Right lobe of liver (tissue), 6 donors: Measurements from ENCODE around the gene TMEM255B. TPM values are rescaled to one million over a fixed set of nuclear protein-coding genes. Genes with fewer than 3 reads are reported as not detected.
"Not testable (repeated sequence)": the region's sequence is repeated elsewhere in the genome, so short reads cannot be mapped to it uniquely, and the experiment has no call there.

Experiments
- ATAC-seq, 4 donors: fragments of 200-7000 bp; cut with Tn5 transposase; one replicate each; pipeline ENCODE4 v1.9.1; 2020; ENCODE audit warnings: mild to moderate bottlenecking in 4 of 4, moderate library complexity in 4 of 4
- DNase-seq, 3 donors: peaks; one replicate each; pipeline ENCODE4 v3.0.0-alpha.2; 2020
- H3K27ac ChIP-seq, 3 donors: fragments of 200-600 bp; one replicate each; pipeline ENCODE4 v1.8.0; 2022
- H3K27me3 ChIP-seq, 2 donors: fragments of 200-600 bp; one replicate each; pipeline ENCODE4 v1.8.0; 2022
- H3K36me3 ChIP-seq, 4 donors: fragments of 200-600 bp; sonication (generic) in 1 of 4; one replicate each; pipeline versions ENCODE4 v1.5.1 to v1.8.0; 2017 to 2022; ENCODE audit warnings: control low read depth in 1 of 4
- H3K4me1 ChIP-seq, 4 donors: fragments of 200-600 bp; sonication (generic) in 1 of 4; one replicate each; pipeline versions ENCODE4 v1.5.1 to v1.8.0; 2017 to 2022; ENCODE audit warnings: control low read depth in 1 of 4
- H3K4me3 ChIP-seq, 3 donors: fragments of 200-600 bp; one replicate each; pipeline ENCODE4 v1.8.0; 2022
- H3K9me3 ChIP-seq, 4 donors: fragments of 200-600 bp; sonication (generic) in 1 of 4; one replicate each; pipeline versions ENCODE4 v1.5.1 to v1.8.0; 2017 to 2022; ENCODE audit warnings: control low read depth in 1 of 4
- POLR2A ChIP-seq: fragments of 450-650 bp; IDR thresholded peaks from one replicate; pipeline ENCODE4 v1.6.1; 2017; ENCODE audit warnings: antibody characterized with exemption, mild to moderate bottlenecking
- WGBS: methylation state at CpG from one replicate; pipeline ENCODE4 v1.1.6; 2018; ENCODE audit warnings: low coverage, low lambda C conversion rate; ENCODE audit not compliant: insufficient coverage; ENCODE audit errors: missing lambda C conversion rate; 5-methylcytosine and 5-hydroxymethylcytosine counted together
- intact Hi-C, 2 donors: fragments of 100-400 bp; cut with DNase I; formaldehyde crosslinking; loops; one replicate each; pipeline versions ENCODE4 v1.11.2 to v1.14.1; 2022
- total RNA-seq, 6 experiments: library from RNA; depleted of rRNA in 2 of 6; stranded (reverse); fragments of >200 nt in 2 of 6; fragmentation: NEBNext Ultra II Directional in 3 of 6; extraction: Animal tissue kit (Norgen Biotek cat#: 25700) in 3 of 6; gene quantifications; one replicate each; pipeline versions ENCODE4 v1.1.0 to v1.2.4, GENCODE V29; 2016 to 2023
- TF ChIP-seq, protein P1 (sequence below), 4 donors: fragments of 200-600 bp in 3 of 4; fragments of 450-650 bp in 1 of 4; IDR thresholded peaks; one replicate each; pipeline versions ENCODE4 v1.5.1 to v1.8.0; 2016 to 2022; ENCODE audit warnings: antibody characterized with exemption in 4 of 4, mild to moderate bottlenecking in 2 of 4
- donor health status: DM: no; HTN: yes; CAD: no.
- donor health status: DM: no; HTN: no; CAD: no.
- donor health status: DM: no; HTN: no; CAD: no.
- donor health status: DM: no; HTN: yes; CAD: no.
- donor health status: DM: no; HTN: yes; CAD: no.

Gene TMEM255B
- total RNA-seq, 6 experiments from 2014 or later = 2.5 to 10.4 (median 6.2) TPM

DNA sequence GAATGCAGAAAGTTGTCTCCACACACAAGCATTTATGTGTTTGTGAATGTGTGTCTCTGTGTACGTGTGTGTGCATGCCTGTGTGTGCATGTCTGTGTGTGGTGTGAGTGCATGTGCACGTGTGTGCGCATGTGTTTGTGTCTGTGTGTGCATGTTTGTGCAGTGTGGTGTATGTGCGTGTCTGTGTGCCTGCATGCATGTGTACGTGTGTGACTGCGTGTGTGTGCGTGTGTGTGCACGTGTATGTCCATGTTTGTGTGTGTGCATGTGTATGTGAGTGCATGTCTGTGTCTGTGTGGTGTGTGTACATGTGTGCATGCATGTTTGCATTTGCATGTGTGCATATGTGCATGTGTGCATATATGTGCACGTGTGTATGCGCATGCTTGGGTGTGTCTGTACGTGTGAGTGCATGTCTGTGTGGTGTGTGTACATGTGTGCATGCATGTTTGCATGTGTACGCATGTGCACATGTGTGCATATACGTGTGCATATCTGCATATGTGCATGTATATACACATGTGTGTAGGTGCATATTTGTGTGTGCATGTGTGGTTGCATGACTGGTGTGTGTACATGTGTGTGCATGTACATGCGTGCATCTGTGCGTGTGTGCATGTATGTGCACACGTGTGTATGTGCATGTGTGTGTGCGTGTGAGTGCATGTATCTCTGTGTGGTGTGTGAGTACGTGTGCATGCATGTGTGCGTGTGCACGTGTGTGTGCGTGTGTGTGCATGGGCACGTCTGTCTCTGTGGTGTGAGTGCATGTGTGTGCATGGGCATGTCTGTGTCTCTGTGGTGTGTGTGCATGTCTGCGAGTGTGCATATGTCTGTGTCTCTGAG lies 8.2 kb upstream of the TMEM255B start:
- TF ChIP-seq POLR2A = no peak
- TF ChIP-seq, protein P1, sequence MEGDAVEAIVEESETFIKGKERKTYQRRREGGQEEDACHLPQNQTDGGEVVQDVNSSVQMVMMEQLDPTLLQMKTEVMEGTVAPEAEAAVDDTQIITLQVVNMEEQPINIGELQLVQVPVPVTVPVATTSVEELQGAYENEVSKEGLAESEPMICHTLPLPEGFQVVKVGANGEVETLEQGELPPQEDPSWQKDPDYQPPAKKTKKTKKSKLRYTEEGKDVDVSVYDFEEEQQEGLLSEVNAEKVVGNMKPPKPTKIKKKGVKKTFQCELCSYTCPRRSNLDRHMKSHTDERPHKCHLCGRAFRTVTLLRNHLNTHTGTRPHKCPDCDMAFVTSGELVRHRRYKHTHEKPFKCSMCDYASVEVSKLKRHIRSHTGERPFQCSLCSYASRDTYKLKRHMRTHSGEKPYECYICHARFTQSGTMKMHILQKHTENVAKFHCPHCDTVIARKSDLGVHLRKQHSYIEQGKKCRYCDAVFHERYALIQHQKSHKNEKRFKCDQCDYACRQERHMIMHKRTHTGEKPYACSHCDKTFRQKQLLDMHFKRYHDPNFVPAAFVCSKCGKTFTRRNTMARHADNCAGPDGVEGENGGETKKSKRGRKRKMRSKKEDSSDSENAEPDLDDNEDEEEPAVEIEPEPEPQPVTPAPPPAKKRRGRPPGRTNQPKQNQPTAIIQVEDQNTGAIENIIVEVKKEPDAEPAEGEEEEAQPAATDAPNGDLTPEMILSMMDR (IDR thresholded peaks at IDR 0.05) = no peak
- Histone ChIP-seq H3K4me3 (no peak overlapping the region), H3K27me3 (no peaks in the 10 kb centered on the region), H3K36me3 (no peaks in the 10 kb centered on the region), H3K4me1 (no peaks in the 10 kb centered on the region), H3K27ac (no peak overlapping the region), H3K9me3 (no peaks in the 10 kb centered on the region)
- peak in 1 of 3 donors; percentile 16 for DNase-seq
- WGBS = 75% methylated on average over 12 of the region's 23 CpGs
- intact Hi-C loops = no loop called here
- no peak for ATAC-seq

DNA sequence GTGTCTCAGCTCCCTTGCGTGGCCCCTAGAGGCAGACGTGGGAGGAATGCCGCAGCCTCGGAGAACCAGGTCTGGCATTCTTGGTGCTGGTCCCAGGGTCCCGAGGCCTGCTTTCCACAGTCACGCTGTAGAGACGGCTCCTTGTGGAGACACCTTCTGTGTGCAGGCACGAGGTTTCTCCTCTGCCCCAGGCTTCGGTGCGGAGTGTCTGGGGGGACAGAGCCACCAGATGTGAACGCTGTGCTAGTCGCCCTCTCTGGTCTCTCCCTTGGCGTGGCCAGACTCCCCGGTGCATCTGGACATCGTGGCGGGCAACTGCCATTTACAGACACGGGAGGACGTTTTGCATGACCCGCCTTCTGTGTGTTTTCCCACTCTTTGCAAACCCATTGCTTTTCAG lies 7.5 kb upstream of the TMEM255B start:
- intact Hi-C loops = no loop called here
- H3K9me3 ChIP-seq = no peaks in the 10 kb centered on the region
- no peaks in the 10 kb centered on the region for H3K4me1 ChIP-seq
- no peaks in the 10 kb centered on the region for H3K36me3 ChIP-seq
- peak in 1 of 3 donors; percentile 34 for DNase-seq
- H3K27ac ChIP-seq = no peak overlapping the region
- ATAC-seq = no peak
- no peaks in the 10 kb centered on the region for H3K27me3 ChIP-seq
- no peak overlapping the region for H3K4me3 ChIP-seq
- TF ChIP-seq POLR2A = no peak
- TF ChIP-seq, protein P1 (IDR thresholded peaks at IDR 0.05) = no peak
- WGBS = 79% methylated on average over 3 of the region's 19 CpGs

DNA sequence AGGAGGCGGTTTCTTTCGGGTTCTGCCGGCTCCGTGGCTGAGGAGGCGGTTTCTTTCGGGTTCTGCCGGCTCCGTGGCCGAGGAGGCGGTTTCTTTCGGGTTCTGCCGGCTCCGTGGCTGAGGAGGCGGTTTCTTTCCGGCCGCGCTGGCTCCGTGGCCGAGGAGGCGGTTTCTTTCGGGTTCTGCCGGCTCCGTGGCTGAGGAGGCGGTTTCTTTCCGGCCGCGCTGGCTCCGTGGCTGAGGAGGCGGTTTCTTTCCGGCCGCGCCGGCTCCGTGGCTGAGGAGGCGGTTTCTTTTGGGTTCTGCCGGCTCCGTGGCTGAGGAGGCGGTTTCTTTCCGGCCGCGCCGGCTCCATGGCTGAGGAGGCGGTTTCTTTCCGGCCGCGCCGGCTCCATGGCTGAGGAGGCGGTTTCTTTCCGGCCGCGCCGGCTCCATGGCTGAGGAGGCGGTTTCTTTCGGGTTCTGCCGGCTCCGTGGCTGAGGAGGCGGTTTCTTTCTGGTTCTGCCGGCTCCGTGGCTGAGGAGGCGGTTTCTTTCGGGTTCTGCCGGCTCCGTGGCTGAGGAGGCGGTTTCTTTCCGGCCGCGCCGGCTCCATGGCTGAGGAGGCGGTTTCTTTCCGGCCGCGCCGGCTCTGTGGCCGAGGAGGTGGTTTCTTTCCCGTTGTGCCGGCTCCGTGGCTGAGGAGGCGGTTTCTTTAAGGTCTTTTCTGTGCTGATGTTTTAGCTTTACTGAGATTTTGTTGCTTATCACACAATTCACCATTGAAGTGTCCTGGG lies 6.6 kb upstream of the TMEM255B start:
- 87% methylated on average over 35 of the region's 78 CpGs for WGBS
- intact Hi-C loops, H3K9me3 ChIP-seq, H3K4me3 ChIP-seq, H3K27me3 ChIP-seq, H3K36me3 ChIP-seq, ATAC-seq, H3K27ac ChIP-seq, H3K4me1 ChIP-seq: not testable (repeated sequence)
- DNase-seq = peak in 1 of 3 donors; percentile 27

DNA sequence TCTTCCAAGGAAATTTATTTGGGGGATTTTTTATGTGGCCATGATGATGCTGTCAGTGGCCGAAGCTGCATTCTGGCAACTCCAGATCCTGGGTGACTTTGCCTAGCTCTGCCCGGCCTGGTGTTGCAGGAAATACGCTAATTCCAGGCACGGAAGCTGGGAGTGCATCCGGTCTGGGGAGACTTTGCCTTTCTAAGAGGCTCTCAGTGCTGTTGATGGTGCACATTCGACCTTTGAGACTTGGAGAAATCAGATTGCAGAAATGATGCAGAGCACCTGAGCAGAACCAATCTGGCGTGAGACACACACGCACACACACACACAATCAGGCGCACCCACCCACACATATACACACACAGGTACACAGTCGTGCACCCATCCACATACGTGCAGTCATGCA lies 5.9 kb upstream of the TMEM255B start:
- WGBS = 64% methylated on average over 2 of the region's 11 CpGs
- H3K27me3 ChIP-seq = no peaks in the 10 kb centered on the region
- no peaks in the 10 kb centered on the region for H3K9me3 ChIP-seq
- intact Hi-C loops = no loop called here
- no peaks in the 10 kb centered on the region for H3K36me3 ChIP-seq
- no peak for TF ChIP-seq POLR2A
- TF ChIP-seq, protein P1 (IDR thresholded peaks at IDR 0.05) = no peak
- DNase-seq = peak in 1 of 3 donors; percentile 23
- H3K4me3 ChIP-seq = no peak overlapping the region
- H3K4me1 ChIP-seq = no peaks in the 10 kb centered on the region
- no peak for ATAC-seq
- H3K27ac ChIP-seq = no peak overlapping the region

DNA sequence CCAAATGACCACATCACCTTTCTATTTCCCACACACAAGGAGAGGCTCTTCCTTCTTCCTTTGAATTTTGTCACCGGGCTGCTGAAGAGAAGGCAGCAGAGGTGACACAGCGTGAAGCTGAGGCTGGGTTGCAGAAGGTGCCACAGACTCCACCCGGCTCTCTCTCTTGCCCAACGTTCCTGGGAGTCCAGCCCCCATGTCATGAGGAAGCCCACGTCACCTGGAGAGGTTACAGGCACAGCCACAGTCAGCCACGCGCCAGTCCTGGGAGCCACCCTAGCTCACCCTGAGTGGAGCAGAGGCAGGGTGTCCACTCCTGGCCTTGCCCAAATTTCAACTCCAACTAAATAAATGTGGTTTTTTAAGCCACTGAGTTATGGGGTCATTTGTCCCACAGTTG lies 4.8 kb upstream of the TMEM255B start:
- DNase-seq (no peak), ATAC-seq (no peak)
- peaks cover 0 to 1% (median under 1%) of the 10 kb centered on the region in 4 donors for H3K4me1 ChIP-seq
- intact Hi-C loops = no loop called here
- no peak overlapping the region for H3K27ac ChIP-seq
- no peaks in the 10 kb centered on the region for H3K36me3 ChIP-seq
- WGBS = 74% methylated on average over 3 of the region's 7 CpGs
- no peaks in the 10 kb centered on the region for H3K9me3 ChIP-seq
- H3K4me3 ChIP-seq = no peak overlapping the region
- no peak for TF ChIP-seq POLR2A
- TF ChIP-seq, protein P1 (IDR thresholded peaks at IDR 0.05) = no peak
- H3K27me3 ChIP-seq = no peaks in the 10 kb centered on the region
